HepG2 (cell line): Measurements from ENCODE around the gene RTEL1. TPM values are rescaled to one million over a fixed set of nuclear protein-coding genes. Genes with fewer than 3 reads are reported as not detected.

Experiments used
- BHLHE40 ChIP-seq: IDR thresholded peaks from 2 replicates; pipeline ENCODE4 v1.6.1; 2011; ENCODE audit warnings: low read length, improper control_type of control experiment
- EHMT2 ChIP-seq: fragments of 200-600 bp; sonication (generic); IDR thresholded peaks from 2 replicates; pipeline ENCODE4 v1.7.0; 2017; ENCODE audit warnings: antibody characterized with exemption, low read depth, low read length, borderline replicate concordance
- FOXA1 ChIP-seq, 2 experiments: fragments of 450-650 bp in 1 of 2; sonication (generic) in 1 of 2; formaldehyde crosslinking in 1 of 2; IDR thresholded peaks; 2 replicates each; pipeline versions ENCODE4 v1.4.0 to v1.6.1; 2016 to 2020; ENCODE audit warnings: missing genetic modification reagents in 1 of 2
- FOXJ3 ChIP-seq: sonication (generic); formaldehyde crosslinking; IDR thresholded peaks from 2 replicates; pipeline ENCODE4 v1.4.0; 2020; ENCODE audit warnings: missing genetic modification reagents, mild to moderate bottlenecking, borderline replicate concordance
- HDAC6 ChIP-seq: fragments of 200-600 bp; sonication (generic); IDR thresholded peaks from 2 replicates; pipeline ENCODE4 v1.7.0; 2017; ENCODE audit warnings: mild to moderate bottlenecking, antibody characterized with exemption, low read length, low read depth
- HNF4A ChIP-seq: sonication (generic); formaldehyde crosslinking; IDR thresholded peaks from 2 replicates; pipeline ENCODE4 v1.4.0; 2020; ENCODE audit warnings: missing genetic modification reagents
- HOXA5 ChIP-seq: sonication (generic); formaldehyde crosslinking; IDR thresholded peaks from 2 replicates; pipeline ENCODE4 v1.4.0; 2020; ENCODE audit warnings: missing genetic modification reagents
- MZF1 ChIP-seq: sonication (generic); formaldehyde crosslinking; IDR thresholded peaks from 2 replicates; pipeline ENCODE4 v1.8.1; 2023; ENCODE audit warnings: mild to moderate bottlenecking, missing genetic modification reagents, borderline replicate concordance
- PHF8 ChIP-seq: sonication (generic); formaldehyde crosslinking; IDR thresholded peaks from 2 replicates; pipeline ENCODE4 v1.5.0; 2020; ENCODE audit warnings: missing genetic modification reagents
- RORA ChIP-seq: sonication (generic); formaldehyde crosslinking; IDR thresholded peaks from 2 replicates; pipeline ENCODE4 v1.5.0; 2020; ENCODE audit warnings: mild to moderate bottlenecking, missing genetic modification reagents, moderate library complexity
- RXRB ChIP-seq: IDR thresholded peaks from 2 replicates; pipeline ENCODE4 v1.6.1; 2016; ENCODE audit warnings: borderline replicate concordance, missing genetic modification reagents, missing compliant biosample characterization
- SMARCE1 ChIP-seq: fragments of 450-650 bp; IDR thresholded peaks from 2 replicates; pipeline ENCODE4 v1.6.1; 2017; ENCODE audit warnings: borderline replicate concordance
- WIZ ChIP-seq: sonication (generic); formaldehyde crosslinking; IDR thresholded peaks from 2 replicates; pipeline ENCODE4 v1.5.1; 2020; ENCODE audit warnings: mild to moderate bottlenecking, missing genetic modification reagents
- YEATS2 ChIP-seq: sonication (generic); formaldehyde crosslinking; IDR thresholded peaks from 2 replicates; pipeline ENCODE4 v1.4.0; 2020; ENCODE audit warnings: missing genetic modification reagents, borderline replicate concordance
- ZEB1 ChIP-seq: IDR thresholded peaks from 2 replicates; pipeline ENCODE4 v1.6.1; 2012; ENCODE audit warnings: mild to moderate bottlenecking, low read depth, inconsistent platforms; ENCODE audit not compliant: insufficient replicate concordance
- ZNF138 ChIP-seq: sonication (generic); formaldehyde crosslinking; IDR thresholded peaks from 2 replicates; pipeline ENCODE4 v1.5.0; 2020; ENCODE audit warnings: mild to moderate bottlenecking, low read depth, missing genetic modification reagents
- ZNF550 ChIP-seq: sonication (generic); formaldehyde crosslinking; IDR thresholded peaks from 2 replicates; pipeline ENCODE4 v1.4.0; 2020; ENCODE audit warnings: mild to moderate bottlenecking, missing genetic modification reagents, borderline replicate concordance
- ZNF552 ChIP-seq: sonication (generic); formaldehyde crosslinking; IDR thresholded peaks from 2 replicates; pipeline ENCODE4 v1.9.0; 2022; ENCODE audit warnings: missing genetic modification reagents, mild to moderate bottlenecking, borderline replicate concordance
- ZNF724P ChIP-seq: sonication (generic); formaldehyde crosslinking; IDR thresholded peaks from 2 replicates; pipeline ENCODE4 v1.8.0; 2022; ENCODE audit warnings: missing genetic modification reagents, borderline replicate concordance
- ZSCAN12 ChIP-seq: sonication (generic); formaldehyde crosslinking; IDR thresholded peaks from 2 replicates; pipeline ENCODE4 v1.9.0; 2021; ENCODE audit warnings: mild to moderate bottlenecking, missing genetic modification reagents
- polyA plus RNA-seq, 8 experiments: library from polyadenylated mRNA; depleted of rRNA in 3 of 8; stranded (reverse) in 7 of 8; unstranded in 1 of 8; fragments of >200 nt; fragmentation: Illumina TruSeq in 4 of 8; extraction: Trizol in 4 of 8; gene quantifications; 2 replicates each; pipeline versions ENCODE4 v1.2.1 to v1.2.3, GENCODE V29; 2011 to 2016; ENCODE audit warnings: low read depth in 4 of 8, missing spikeins in 1 of 8, mixed read lengths in 1 of 8; ENCODE audit not compliant: insufficient read depth in 1 of 8
- total RNA-seq, 5 experiments: library from RNA; depleted of rRNA; stranded (reverse); fragments of >200 nt; fragmentation: Illumina TruSeq; extraction: Trizol; gene quantifications; 2 replicates each; pipeline ENCODE4 v1.2.3, GENCODE V29; 2016; ENCODE audit warnings: low read depth in 1 of 5
- TF ChIP-seq, protein P1 (sequence below): sonication (generic); formaldehyde crosslinking; IDR thresholded peaks from 2 replicates; pipeline ENCODE4 v1.5.0; 2020; ENCODE audit warnings: mild to moderate bottlenecking, missing genetic modification reagents
- TF ChIP-seq, protein P2 (sequence below): sonication (generic); formaldehyde crosslinking; IDR thresholded peaks from 2 replicates; pipeline ENCODE4 v1.4.0; 2020; ENCODE audit warnings: missing genetic modification reagents
- TF ChIP-seq, protein P3 (sequence below): sonication (generic); formaldehyde crosslinking; IDR thresholded peaks from 2 replicates; pipeline ENCODE4 v1.4.0; 2020; ENCODE audit warnings: missing genetic modification reagents
- TF ChIP-seq, protein P4 (sequence below): IDR thresholded peaks from 2 replicates; pipeline ENCODE4 v1.6.1; 2016; ENCODE audit warnings: low read depth, borderline replicate concordance

The RTEL1 gene
- total and polyA plus RNA-seq, 2 of the 13 experiments (the other 11 are each of a cell fraction or from before 2014, with no cell fraction given) = 21.8 to 36.4 TPM

DNA sequence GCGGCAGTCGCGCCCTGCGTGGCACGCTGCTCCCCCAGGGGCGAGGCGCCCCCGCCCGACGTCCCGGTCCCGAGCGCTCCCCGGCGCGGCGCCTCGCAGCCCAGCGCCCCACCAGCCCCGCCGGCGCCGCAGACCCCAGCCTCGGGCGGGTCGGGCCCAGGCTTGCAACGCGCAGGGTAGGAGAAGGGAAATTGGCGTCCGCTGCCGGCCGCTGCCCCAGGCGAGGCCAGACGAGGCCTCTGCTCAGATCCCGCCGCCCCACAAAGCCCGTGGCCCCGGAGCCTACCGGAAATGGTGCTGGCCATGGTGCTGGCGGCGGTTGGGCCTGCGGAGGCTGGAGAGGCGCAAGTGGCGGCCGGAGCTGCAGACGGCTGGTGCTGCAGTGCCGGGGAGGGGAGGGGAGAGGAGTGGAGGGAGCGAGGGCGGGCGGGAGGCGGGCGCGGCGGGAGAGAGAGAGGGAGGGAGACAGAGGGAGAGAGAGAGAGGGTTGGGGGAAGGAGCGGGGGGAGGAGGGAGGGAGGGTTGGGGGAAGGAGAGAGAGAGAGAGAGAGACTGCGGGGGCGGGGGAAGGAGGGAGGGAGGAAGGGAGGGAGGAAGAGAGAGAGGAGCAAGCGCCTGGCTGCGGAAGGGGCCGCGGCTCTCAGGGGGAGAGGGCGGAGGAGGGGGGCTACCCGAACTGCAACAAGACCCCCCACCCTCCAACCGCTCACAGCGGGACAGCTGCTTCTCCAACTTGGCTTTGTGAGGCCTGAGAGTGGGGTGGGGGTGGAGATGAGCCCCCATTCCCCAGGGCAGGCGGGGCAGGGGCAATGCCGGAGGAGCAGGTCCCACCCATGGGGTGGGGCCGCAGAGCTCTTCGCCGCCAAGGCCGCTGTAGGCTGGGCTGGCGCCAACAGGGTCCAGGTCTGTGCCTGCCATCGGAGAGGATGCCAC, 4.8 kb upstream of the RTEL1 start, which contains the start of gene STMN3 (continued):
- TF ChIP-seq ZNF552 (CRISPR knock-in tag) (peak; percentile 96), YEATS2 (peak; percentile 91), FOXJ3 (CRISPR knock-in tag) (no peak), BHLHE40 (no peak), PHF8 (CRISPR knock-in tag) (peak; percentile 87), EHMT2 (peak; percentile 86; the same call in 1 of the 2 replicates), HOXA5 (CRISPR knock-in tag) (peak; percentile 98), ZNF138 (peak; percentile 99), ZEB1 (no peak), MZF1 (CRISPR knock-in tag) (peak; percentile 97), RORA (CRISPR knock-in tag) (no peak), RXRB (CRISPR knock-in tag) (peak; percentile 91), HNF4A (CRISPR knock-in tag) (no peak; the same call in 1 of the 2 replicates), HDAC6 (no peak), ZSCAN12 (peak; percentile 99), ZNF550 (CRISPR knock-in tag) (0 out of 2 replicates have a peak, but pooled peaks have one; percentile 56), WIZ (peak; percentile 98), ZNF724P (CRISPR knock-in tag) (peak; percentile 98), FOXA1 (IDR thresholded peaks at IDR 0.05) (no peak), FOXA1 (CRISPR knock-in tag; IDR thresholded peaks at IDR 0.05) (peak; percentile 69), SMARCE1 (no peak)
- TF ChIP-seq, protein P1, sequence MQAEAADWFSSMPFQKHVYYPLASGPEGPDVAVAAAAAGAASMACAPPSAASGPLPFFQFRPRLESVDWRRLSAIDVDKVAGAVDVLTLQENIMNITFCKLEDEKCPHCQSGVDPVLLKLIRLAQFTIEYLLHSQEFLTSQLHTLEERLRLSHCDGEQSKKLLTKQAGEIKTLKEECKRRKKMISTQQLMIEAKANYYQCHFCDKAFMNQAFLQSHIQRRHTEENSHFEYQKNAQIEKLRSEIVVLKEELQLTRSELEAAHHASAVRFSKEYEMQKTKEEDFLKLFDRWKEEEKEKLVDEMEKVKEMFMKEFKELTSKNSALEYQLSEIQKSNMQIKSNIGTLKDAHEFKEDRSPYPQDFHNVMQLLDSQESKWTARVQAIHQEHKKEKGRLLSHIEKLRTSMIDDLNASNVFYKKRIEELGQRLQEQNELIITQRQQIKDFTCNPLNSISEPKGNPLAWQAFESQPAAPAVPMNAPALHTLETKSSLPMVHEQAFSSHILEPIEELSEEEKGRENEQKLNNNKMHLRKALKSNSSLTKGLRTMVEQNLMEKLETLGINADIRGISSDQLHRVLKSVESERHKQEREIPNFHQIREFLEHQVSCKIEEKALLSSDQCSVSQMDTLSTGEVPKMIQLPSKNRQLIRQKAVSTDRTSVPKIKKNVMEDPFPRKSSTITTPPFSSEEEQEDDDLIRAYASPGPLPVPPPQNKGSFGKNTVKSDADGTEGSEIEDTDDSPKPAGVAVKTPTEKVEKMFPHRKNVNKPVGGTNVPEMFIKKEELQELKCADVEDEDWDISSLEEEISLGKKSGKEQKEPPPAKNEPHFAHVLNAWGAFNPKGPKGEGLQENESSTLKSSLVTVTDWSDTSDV = peak; percentile 97; the same call in 1 of the 2 replicates
- TF ChIP-seq, protein P2, sequence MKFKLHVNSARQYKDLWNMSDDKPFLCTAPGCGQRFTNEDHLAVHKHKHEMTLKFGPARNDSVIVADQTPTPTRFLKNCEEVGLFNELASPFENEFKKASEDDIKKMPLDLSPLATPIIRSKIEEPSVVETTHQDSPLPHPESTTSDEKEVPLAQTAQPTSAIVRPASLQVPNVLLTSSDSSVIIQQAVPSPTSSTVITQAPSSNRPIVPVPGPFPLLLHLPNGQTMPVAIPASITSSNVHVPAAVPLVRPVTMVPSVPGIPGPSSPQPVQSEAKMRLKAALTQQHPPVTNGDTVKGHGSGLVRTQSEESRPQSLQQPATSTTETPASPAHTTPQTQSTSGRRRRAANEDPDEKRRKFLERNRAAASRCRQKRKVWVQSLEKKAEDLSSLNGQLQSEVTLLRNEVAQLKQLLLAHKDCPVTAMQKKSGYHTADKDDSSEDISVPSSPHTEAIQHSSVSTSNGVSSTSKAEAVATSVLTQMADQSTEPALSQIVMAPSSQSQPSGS (CRISPR knock-in tag) = peak; percentile 96
- TF ChIP-seq, protein P3, sequence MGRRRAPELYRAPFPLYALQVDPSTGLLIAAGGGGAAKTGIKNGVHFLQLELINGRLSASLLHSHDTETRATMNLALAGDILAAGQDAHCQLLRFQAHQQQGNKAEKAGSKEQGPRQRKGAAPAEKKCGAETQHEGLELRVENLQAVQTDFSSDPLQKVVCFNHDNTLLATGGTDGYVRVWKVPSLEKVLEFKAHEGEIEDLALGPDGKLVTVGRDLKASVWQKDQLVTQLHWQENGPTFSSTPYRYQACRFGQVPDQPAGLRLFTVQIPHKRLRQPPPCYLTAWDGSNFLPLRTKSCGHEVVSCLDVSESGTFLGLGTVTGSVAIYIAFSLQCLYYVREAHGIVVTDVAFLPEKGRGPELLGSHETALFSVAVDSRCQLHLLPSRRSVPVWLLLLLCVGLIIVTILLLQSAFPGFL (CRISPR knock-in tag) = no peak
- TF ChIP-seq, protein P4, sequence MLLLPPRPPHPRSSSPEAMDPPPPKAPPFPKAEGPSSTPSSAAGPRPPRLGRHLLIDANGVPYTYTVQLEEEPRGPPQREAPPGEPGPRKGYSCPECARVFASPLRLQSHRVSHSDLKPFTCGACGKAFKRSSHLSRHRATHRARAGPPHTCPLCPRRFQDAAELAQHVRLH (CRISPR knock-in tag) = peak; percentile 99
